Activated CD8-positive, alpha-beta memory T cell treated with anti-CD3 and anti-CD28 coated beads for 48 hours (primary cell): ENCODE results near the gene STMN3.
"Not testable (repeated sequence)": the region's sequence is repeated elsewhere in the genome, so short reads cannot be mapped to it uniquely, and the experiment has no call there.

Source experiments
- DNase-seq, 3 experiments: peaks; one replicate each; pipeline ENCODE4 v3.0.0-alpha.2; 2020; ENCODE audit warnings: low read depth in 2 of 3, low spot score in 2 of 3

STMN3 gene

DNA sequence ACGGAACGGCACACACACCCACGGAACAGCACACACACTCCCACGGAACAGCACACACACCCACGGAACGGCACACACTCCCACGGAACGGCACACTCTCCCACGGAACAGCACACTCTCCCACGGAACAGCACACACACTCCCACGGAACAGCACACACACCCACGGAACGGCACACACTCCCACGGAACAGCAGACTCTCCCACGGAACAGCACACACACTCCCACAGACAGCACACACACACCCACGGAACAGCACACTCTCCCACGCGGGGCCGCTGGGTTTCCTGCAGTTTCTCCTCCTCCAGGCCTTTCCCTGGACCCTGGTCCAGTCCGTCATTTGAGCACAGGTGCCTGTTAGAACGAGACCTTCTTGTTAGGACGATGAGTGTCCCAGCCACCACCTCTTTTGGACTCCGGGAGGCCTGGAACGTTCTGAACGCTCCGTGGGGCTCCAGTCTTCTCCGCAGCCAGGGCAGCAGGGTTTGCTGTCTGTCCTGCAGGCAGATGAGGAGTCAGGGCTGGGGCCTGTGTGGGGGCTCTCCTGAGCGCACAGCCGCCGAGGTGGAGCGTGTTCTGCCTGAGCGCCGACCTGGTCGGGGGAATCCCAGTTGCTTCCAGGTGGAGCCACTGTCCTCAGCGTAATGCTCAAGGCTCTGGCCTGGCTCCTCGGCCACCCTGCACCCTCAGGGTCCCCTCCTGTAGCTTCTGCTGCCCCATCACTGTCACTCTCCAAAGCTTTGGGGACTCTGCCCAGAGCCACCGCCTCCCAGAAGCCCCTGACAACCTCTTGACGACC, 25.6 kb upstream of the STMN3 start:
- DNase-seq = no peak

DNA sequence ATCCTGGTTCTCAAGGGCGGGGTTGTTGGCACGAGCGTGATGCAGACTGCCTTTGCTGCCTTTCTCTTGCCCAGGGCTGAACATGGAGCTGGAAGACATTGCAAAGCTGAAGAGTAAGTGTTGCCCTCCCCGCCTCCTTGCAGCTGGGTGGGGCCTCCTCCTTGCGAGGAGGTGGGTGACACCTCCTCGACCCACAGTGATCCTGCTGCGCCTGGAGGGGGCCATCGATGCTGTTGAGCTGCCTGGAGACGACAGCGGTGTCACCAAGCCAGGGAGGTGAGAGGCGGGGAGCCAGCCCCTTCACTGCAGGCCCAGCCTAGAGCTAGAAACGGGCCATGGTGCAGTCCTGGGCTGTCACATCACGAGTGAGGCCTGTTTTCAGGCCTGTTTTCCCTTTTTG, 24.8 kb upstream of the STMN3 start:
- no peak for DNase-seq

DNA sequence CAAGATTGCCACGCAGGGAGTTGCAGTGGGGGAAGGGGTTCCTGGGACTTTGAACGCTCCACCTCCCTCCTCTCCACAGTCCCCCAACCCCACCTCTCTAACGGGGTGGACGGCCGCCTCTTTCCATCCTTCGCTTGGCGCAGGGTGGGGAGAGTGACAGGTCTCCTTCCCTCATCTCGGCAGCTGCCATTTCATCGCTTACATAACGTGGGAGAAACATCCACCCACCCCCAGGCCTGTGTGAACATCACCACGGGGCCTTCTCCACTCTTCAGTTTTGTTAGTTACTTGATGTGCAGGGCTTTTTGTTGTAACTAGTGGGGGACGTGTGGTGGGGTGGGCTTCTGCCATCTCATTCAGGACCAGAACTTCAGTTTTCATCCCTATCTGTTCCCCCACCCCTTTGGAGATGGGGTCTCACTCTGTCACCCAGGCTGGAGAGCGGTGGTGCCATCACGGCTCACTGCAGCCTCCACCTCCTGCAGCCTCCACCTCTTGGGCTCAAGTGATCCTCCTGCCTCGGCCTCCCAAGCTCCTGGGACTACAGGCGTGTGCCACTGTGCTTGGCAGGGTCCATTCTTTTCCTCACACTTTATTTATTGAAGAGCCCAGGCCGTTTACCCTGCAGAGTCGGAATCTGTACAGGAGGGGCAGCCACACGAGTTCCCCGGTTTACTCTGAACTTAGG, 22.6 kb upstream of the STMN3 start:
- DNase-seq = no peak

DNA sequence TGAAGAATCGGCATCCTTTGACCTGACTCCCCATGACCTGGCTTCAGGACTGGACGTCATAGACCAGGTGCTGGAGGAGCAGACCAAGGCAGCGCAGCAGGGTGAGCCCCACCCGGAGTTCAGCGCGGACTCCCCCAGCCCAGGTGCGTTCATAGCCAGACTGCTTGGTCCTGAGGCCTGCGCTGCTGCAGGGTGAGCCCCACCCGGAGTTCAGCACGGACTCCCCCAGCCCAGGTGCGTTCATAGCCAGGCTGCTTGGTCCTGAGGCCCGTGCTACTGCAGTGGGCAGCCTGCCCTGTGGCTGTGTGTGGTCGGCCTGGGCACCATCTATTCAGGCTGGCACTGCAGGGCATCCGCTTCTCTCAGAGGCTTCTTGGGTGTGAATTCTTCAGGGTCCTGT, 20.7 kb upstream of the STMN3 start:
- no peak for DNase-seq

DNA sequence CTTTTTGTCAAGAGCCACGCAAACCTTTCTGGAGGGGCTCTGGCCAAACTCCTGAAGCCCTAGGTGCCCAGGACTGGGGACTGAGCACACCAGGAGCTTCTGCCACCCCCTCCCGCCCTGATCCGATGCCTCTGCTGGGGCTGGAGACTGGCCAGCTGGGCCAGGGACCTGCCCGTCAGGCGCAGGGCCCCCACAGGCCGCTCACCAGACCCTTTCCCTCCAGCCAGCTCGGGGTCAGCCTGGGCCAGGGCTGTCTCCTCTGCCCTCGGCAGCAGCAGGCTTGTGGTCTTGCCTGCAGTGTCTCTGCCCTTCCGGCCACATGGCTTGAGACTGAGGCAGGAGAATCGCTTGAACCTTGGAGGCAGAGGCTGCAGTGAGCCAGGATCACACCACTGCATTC, 19.4 kb upstream of the STMN3 start:
- DNase-seq = no peak

DNA sequence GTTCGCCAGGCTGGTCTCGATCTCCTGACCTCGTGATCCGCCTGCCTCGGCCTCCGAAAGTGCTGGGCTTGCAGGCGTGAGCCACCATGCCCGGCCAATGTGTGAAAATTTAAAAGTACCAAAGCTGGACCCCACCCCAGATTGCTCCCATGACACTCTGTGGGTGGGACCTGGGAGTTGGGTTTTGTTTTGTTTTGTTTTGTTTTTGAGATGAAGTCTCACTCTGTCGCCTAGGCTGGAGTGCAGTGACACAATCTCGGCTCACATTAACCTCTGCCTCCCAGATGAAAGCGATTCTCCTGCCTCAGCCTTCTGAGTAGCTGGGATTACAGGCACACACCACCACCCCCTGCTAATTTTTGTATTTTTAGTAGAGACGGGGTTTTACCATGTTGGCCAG, 18.5 kb upstream of the STMN3 start:
- DNase-seq = not testable (repeated sequence)

DNA sequence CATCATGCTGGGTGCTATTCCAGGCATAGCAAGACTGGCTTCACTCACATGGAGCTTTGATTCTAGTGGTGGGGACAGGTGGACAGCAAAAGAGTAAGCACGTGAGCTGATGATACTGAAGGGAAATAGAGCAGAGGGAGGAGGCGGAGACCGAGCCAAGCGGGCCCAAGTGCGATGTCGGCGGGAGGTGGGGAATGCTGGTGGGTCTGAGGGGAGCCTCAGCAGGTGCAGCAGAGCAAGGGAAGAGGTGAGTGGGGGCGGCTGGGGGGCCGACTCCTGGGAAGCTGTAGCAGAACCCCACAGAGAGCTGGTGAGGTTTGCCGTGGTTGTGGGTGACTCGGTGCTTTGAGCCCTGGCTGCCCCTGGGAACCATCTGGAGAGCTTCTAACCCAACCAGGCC, 15.1 kb upstream of the STMN3 start:
- no peak for DNase-seq

DNA sequence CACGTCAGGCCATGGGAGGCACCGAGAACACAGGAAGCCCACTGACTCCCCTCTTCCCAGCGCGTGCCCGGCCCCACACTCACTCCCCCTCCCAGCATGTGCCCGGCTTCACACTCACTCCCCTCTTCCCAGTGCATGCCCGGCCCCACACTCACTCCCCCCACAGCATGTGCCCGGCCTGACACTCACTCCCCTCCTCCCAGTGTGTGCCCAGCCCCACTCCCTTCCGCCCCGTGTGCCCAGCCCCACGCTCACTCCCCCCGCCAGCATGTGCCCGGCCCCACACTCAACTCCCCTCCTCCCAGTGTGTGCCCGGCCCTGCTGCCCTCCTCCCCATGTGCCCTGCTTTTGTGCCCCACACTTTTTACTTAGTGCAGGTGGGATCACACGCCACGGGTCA, 14.6 kb upstream of the STMN3 start:
- DNase-seq = no peak

DNA sequence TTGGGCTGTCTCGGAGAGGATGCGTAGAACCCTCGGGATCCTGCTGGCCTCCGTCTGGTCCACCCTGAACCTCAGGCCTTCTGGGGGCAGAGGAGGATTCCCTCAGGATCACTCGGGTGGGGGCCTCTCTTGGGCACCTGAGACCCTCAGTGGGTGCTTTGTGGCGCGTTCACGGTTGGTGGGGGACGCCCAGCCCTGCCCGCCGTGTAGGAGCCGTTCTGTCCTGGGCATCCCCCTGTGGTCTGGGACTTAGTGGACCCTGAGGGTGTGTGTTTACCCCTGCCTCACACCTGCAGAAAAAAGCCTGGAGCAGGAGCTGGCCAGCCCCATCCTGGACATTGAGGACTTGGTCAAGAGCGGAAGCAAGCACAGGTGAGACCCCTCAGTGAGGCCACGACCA, 12.5 kb upstream of the STMN3 start:
- no peak for DNase-seq

DNA sequence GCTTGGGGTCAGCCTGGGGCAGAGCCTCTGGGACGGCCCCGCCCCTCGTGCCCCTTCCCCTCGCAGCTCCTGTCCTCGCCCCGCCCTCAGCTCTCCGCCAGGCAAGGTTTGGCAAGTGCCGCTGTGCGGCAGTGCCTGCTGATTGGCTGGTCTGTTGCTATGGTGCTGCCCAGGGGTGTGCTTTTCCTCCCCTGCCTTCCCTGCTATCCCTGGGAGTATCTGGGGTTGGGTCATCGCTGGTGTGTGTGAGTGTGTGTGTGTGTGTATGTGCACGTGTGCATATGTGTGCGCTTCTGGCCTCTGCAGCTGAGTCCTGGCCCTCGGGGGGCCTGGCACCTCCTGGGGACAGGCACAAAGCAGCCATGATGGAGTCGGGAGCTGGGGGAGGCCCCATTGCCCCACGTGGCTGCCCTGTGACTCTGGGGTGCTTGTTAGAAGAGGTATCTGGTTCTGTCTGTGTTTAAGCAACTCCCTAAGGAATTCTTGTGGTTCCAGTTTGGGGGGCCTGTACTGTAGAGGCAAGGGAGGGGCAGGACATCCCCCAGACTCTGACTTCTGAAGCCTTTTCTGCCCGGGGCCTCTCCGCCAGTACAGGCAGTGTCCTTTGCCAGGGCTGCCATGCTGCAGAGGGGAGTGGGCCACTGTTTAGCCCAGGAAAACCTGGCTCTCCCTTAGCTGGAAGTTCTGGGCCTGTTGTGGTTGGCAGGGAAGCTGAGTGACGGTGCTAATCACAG, 11.8 kb upstream of the STMN3 start:
- DNase-seq = no peak

DNA sequence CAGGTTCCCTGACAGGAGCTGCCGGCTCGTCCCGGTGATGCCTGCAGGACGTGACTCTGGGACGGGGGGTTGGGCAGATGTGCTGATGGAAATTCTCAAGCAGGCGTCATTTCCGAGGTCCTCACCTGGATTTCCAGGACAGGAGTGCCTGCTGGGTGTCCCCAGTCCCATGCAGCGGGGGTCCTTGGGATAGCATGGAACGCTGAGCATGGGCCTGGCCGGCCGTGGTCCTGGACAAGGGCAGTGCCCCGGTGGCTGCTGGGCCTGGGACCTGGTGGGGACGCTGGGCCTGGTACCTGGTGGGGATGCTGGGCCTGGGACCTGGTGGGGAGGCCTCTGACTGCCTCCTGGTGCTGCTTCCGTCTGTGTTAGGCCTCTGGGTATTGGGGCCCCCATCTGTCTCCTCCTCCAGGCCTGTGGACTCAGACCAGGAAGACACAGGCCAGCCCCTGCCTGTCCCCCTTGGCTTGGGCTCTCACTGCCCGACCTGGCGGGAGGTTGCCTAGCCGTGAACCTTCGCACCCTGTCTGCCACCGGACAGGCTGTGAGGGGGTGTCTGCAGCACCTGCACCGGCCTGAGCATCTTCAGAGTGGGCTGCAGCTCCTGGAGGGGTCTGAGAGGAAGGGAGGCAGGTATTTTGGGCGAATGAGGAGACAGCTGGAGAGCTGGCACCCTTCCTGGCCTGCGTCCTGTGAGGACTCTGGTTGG, 11.1 kb upstream of the STMN3 start:
- DNase-seq = no peak

DNA sequence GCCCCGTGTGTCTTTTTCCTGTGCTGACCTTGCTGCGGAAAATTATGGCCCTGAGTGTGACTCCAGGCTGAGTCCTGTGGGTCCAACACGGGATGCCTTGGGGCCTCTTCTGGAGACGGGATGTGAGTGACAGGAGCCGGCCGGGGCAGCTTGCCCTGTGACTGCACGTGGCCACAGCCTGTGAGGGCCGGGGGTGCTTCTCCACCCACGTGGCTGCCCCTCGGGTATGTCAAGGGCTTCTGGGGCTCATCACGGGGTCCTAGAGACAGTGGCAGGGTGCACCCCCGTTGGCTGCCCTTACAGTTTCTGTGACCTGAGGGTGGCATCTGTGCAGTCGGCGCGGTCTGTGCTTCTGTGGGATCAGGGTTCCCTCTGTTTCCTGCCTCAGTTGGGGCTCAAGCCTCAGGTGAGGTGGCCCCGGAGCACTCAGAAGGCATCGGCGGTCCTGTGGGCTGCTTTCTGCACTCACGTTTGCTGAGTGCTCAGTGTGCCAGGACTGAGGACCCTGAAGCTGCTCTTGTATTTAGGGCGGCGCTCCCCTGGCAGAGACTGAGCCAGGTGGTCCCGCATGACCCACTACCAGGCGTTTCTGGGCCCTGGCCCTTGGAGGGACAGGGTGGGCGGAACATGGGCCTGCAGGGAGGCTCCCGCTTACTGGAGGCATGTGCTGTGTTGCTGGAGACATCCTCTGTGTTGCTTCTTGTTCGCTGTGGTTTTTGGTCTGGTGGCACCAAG, 10.3 kb upstream of the STMN3 start:
- no peak for DNase-seq

DNA sequence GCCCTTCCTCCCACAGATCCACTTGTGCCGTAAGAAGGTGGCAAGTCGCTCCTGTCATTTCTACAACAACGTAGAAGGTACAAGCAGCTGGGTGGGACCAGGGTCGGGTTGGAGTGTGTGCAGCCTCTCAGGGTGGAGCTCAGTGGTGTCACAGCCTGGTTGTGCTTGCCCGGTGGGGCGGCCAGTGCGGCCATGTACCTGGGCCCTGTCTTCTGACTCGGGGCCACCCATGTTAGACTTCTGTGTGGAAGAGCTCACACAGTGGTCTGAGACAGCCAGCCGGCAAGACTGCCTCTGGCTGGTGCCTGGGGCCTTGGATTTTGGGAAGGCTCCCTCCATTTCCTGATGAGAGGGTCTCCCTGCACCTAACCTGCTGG, 9.6 kb upstream of the STMN3 start:
- DNase-seq = no peak

DNA sequence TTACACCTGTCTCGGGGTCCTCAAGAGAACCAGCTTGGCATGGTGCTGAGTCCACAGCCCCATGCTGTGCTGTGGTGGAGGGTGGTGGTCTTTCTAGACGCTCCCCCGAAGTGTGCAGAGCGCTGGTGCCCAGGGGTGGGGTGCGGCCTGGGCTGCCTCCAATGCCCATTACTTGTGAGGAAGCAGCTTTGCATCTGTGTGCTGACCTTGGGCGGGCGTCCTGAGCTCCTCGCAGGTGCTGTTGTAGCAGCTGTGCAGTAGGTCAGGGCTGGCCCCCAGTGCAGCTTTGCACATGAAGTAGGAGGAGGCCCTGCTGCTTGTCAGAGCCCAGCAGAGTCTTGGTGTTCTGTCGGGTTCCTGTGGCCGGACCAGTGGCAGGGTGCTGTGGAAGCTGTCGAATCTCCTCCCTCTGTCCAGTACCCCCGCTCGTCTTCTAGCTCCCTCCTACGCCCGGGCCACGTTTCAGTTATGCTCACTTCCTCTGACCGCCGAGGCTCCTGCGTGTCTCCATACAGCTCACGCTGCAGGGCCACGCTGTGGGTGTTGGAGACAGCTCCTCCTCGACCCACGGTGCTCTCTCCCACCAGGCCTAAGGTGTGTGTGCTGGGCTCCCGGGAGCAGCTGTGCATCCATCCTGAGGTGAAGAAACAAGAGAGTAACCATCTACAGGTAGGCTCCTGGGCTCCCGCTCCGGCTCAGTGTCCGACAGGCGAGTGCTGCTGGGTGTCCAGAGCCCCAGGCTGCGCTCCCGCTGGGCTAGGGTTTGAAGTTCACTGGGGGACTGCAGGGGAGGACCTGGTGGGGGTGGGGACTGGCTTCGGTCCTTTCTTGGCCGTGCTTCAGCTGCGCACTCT, 9.0 kb upstream of the STMN3 start:
- DNase-seq = no peak

DNA sequence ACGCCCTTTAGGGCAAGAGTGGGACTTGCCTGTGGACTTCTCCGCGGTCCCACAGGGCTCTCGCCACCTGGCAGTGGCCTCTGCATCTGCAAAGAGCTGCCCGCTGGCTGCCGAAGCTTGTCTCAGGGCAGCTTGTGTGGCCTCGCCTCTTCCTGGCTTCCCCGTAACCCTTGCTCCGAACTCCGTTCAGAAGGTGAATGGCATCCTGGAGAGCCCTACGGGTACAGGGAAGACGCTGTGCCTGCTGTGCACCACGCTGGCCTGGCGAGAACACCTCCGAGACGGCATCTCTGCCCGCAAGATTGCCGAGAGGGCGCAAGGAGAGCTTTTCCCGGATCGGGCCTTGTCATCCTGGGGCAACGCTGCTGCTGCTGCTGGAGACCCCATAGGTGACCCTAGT, 7.9 kb upstream of the STMN3 start:
- no peak for DNase-seq

DNA sequence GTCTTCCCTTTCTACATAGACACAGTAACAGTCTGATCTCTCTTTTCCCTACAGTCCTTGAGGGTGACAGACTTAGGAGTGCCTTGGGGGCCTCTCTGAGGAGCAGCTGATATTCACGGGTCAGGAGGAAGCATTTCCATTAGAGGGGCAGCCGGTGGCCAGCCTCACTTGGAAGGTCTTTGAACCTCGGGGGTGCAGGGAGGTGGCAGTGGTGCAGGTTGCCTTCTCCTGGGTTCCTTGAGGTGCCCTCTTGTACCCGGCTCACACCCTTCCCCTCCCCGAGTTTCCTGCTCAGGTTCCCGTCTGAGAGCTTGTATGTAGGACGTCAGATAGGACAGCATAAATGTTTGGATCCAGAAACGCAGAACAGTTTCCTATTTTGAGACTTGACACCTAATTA, 7.4 kb upstream of the STMN3 start:
- DNase-seq = no peak

DNA sequence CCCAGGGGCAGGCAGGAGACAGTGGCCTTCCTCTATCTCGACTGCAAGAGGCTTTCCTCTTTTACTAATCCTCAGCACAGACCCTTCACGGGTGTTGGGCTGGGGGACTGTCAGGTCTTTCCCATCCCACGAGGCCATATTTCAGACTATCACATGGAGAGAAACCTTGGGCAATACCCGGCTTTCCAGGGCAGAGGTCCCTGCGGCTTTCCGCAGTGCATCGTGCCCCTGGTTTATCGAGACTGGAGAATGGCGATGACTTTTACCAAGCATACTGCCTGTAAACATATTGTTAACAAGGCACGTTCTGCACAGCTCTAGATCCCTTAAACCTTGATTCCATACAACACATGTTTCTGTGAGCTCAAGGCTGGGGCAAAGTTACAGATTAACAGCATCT, 7.0 kb upstream of the STMN3 start:
- not testable (repeated sequence) for DNase-seq

DNA sequence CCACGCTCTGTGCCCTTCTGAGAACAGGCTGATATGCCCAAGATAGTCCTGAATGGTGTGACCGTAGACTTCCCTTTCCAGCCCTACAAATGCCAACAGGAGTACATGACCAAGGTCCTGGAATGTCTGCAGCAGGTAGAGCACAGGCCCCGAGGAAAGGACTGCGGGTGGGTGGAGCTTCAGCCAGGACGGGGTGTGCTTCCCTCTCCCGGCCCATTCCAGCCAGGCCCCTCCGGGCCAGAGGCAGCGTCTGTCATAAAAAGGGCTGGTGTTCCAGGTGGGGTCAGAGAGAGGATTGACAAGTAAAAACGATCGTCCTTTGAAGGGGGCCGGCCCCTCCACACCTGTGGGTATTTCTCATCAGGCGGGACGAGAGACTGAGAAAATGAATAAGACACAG, 6.1 kb upstream of the STMN3 start:
- DNase-seq = no peak

DNA sequence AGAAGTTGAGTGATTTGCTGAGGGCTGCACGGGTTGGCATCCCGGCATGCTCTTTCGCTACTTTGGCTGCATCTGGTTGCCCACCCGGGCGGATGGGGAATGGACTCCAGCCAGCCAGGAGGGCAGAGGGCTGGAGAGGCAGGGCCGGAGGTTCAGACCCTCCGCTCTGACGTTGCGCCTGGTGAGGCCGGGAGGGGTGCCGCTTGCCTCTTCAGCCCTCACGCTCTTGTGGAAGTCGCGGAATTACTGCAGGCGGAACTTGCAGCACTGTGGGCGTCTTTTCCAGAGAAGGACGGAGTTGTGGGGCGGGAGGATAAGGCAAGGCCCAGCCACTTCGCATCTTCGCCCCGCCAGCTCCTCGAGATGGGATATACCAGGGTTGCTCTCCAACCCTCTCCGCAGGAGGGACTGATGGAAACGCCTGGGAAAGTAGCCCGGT, 5.5 kb upstream of the STMN3 start:
- DNase-seq = no peak
